Upper lobe of left lung (tissue), 6 donors: ENCODE measurements around the gene SAA4. TPM values are rescaled to one million over a fixed set of nuclear protein-coding genes. Genes with fewer than 3 reads are reported as not detected.
"Not testable (repeated sequence)": the region's sequence is repeated elsewhere in the genome, so short reads cannot be mapped to it uniquely, and the experiment has no call there.

Source experiments
- ATAC-seq, 2 donors: fragments of 200-7000 bp; cut with Tn5 transposase; one replicate each; pipeline ENCODE4 v1.9.1; 2022; ENCODE audit warnings: mild to moderate bottlenecking in 2 of 2, moderate library complexity in 2 of 2; ENCODE audit not compliant: low FRiP score in 2 of 2
- DNase-seq, 2 donors: peaks; one replicate each; pipeline ENCODE4 v3.0.0-alpha.2; 2019 to 2020
- H3K27ac ChIP-seq, 4 donors: fragments of 200-600 bp; sonication (generic); one replicate each; pipeline ENCODE4 v1.5.1; 2016 to 2019
- H3K27me3 ChIP-seq, 4 donors: fragments of 200-600 bp; sonication (generic); one replicate each; pipeline ENCODE4 v1.5.1; 2017 to 2019
- H3K36me3 ChIP-seq, 4 donors: fragments of 200-600 bp; sonication (generic); one replicate each; pipeline ENCODE4 v1.5.1; 2016 to 2019
- H3K4me1 ChIP-seq, 4 donors: fragments of 200-600 bp; sonication (generic); one replicate each; pipeline ENCODE4 v1.5.1; 2018 to 2019
- H3K4me3 ChIP-seq, 4 donors: fragments of 200-600 bp; sonication (generic); one replicate each; pipeline ENCODE4 v1.5.1; 2017 to 2019; ENCODE audit warnings: mild to moderate bottlenecking in 2 of 4, moderate library complexity in 1 of 4
- H3K9me3 ChIP-seq, 4 donors: fragments of 200-600 bp; sonication (generic); one replicate each; pipeline ENCODE4 v1.5.1; 2018 to 2019
- CTCF ChIP-seq, 6 experiments: fragments of 450-650 bp in 4 of 6; fragments of 200-600 bp in 2 of 6; sonication (generic) in 2 of 6; IDR thresholded peaks; one replicate each; pipeline ENCODE4 v1.5.1; 2016 to 2019; ENCODE audit warnings: antibody characterized with exemption in 6 of 6
- EP300 ChIP-seq, 4 donors: sonication (generic); formaldehyde crosslinking; IDR thresholded peaks; one replicate each; pipeline ENCODE4 v1.5.1; 2017; ENCODE audit warnings: antibody characterized with exemption in 4 of 4, control low read depth in 2 of 4
- POLR2A ChIP-seq, 4 donors: fragments of 450-650 bp; IDR thresholded peaks; one replicate each; pipeline ENCODE4 v1.5.1; 2016 to 2017; ENCODE audit warnings: antibody characterized with exemption in 4 of 4, mild to moderate bottlenecking in 2 of 4
- POLR2AphosphoS5 ChIP-seq, 2 donors: sonication (generic); formaldehyde crosslinking; IDR thresholded peaks; one replicate each; pipeline ENCODE4 v1.5.1; 2017; ENCODE audit warnings: antibody characterized with exemption in 2 of 2
- WGBS, 2 donors: methylation state at CpG; one replicate each; pipeline ENCODE4 v1.1.5; 2017 to 2018; 5-methylcytosine and 5-hydroxymethylcytosine counted together
- total RNA-seq, 6 donors: library from RNA; depleted of rRNA in 4 of 6; stranded (reverse); fragments of >200 nt in 4 of 6; gene quantifications; one replicate each; pipeline versions ENCODE4 v1.1.0 to v1.2.1, GENCODE V29; 2016 to 2021
- donor health status: DM: no; HTN: no; CAD: no; lungs with moderate emphysema.
- donor health status: DM: no; HTN: yes; CAD: no; lungs with severe emphysema.

SAA4 gene
- total RNA-seq, 6 donors from 2014 or later = 0.72 TPM; not detected in 5

DNA sequence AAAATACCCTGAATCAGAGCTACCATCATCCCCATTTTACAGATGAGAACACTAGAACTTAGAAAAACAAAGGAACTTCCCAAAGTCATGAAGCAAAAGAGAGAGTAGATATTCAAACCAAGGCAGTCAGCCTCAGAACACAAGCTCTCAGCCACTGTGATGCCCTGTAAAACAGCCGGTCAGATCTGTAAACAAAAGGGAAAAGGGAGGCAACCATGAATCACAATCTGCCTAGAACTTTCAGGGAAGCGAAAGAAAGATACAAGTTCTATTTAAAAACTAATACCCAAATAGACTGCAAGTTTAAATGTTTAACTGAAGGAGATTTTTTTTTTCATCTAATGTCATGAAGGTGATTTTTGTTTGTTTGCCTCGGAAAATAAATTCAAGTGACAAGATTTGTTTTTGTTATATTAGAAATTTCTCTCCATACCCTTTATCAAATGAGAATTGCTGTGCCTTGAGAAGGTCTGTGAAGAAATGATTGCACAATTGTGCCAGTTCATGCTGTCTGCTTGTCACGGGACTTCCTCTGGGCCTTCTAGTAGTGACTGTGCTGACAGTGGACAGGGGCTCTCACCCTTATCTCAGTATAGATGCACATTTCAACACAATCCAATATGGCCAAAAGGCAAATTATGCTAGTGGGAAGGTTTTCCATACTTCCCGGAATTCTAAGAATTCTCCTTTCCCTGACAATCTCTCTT, 41.1 kb upstream of the SAA4 start:
- peak in 1 of 2 donors; percentile 81 for ATAC-seq
- H3K27ac ChIP-seq = peak overlapping the region in 3 of 4 donors; percentile 1 to 67 (median 54)

GRCh38 chr11:18271206-18271605, 34.6 kb upstream of the SAA4 start:
- Histone ChIP-seq H3K9me3 (no peaks in the 10 kb centered on the region), H3K27me3 (no peaks in the 10 kb centered on the region), H3K27ac (no peak overlapping the region), H3K4me3 (no peak overlapping the region), H3K36me3 (no peaks in the 10 kb centered on the region), H3K4me1 (no peaks in the 10 kb centered on the region)
- TF ChIP-seq CTCF (IDR thresholded peaks at IDR 0.05) = no peak
- no peak for TF ChIP-seq POLR2A (IDR thresholded peaks at IDR 0.05)
- TF ChIP-seq EP300 (IDR thresholded peaks at IDR 0.05) = no peak
- no peak for TF ChIP-seq POLR2AphosphoS5 (IDR thresholded peaks at IDR 0.05)
- no peak for ATAC-seq
- no peak for DNase-seq
- 78 to 80% methylated on average over 4 of the region's 4 CpGs for WGBS, 2 donors

More for the DNA sequence above, 41.1 kb upstream of the SAA4 start:
- TF ChIP-seq CTCF (IDR thresholded peaks at IDR 0.05) = no peak
- TF ChIP-seq POLR2A (IDR thresholded peaks at IDR 0.05) = no peak
- TF ChIP-seq POLR2AphosphoS5 (IDR thresholded peaks at IDR 0.05) = peak in 1 of 2 donors; percentile 9
- Histone ChIP-seq H3K4me1 (no peaks in the 10 kb centered on the region), H3K9me3 (no peaks in the 10 kb centered on the region), H3K27me3 (no peaks in the 10 kb centered on the region), H3K36me3 (peaks cover 4 to 40% (median 15%) of the 10 kb centered on the region in 4 donors), H3K4me3 (no peak overlapping the region)
- DNase-seq = peak in 1 of 2 donors; percentile 64
- WGBS, 2 donors = 78 to 80% methylated on average over 5 of the region's 5 CpGs

- Histone ChIP-seq H3K36me3 (no peaks in the 10 kb centered on the region), H3K27ac (no peak overlapping the region), H3K9me3 (no peaks in the 10 kb centered on the region), H3K4me3 (no peak overlapping the region), H3K27me3 (no peaks in the 10 kb centered on the region), H3K4me1 (peaks cover 0 to 10% (median 0%) of the 10 kb centered on the region in 4 donors)
- no peak for TF ChIP-seq POLR2AphosphoS5 (IDR thresholded peaks at IDR 0.05)
- TF ChIP-seq POLR2A (IDR thresholded peaks at IDR 0.05) = no peak
- no peak for TF ChIP-seq EP300 (IDR thresholded peaks at IDR 0.05)
- no peak for TF ChIP-seq CTCF (IDR thresholded peaks at IDR 0.05)
- WGBS, 2 donors = 78 to 89% methylated on average over 1 to 4 of the region's 4 CpGs
- ATAC-seq (no peak), DNase-seq (no peak)
Observed at GRCh38 chr11:18270102-18270501, 33.5 kb upstream of the SAA4 start.

- not testable (repeated sequence) for H3K27ac ChIP-seq
Observed at GRCh38 chr11:18269252-18269651, 32.6 kb upstream of the SAA4 start.

DNA sequence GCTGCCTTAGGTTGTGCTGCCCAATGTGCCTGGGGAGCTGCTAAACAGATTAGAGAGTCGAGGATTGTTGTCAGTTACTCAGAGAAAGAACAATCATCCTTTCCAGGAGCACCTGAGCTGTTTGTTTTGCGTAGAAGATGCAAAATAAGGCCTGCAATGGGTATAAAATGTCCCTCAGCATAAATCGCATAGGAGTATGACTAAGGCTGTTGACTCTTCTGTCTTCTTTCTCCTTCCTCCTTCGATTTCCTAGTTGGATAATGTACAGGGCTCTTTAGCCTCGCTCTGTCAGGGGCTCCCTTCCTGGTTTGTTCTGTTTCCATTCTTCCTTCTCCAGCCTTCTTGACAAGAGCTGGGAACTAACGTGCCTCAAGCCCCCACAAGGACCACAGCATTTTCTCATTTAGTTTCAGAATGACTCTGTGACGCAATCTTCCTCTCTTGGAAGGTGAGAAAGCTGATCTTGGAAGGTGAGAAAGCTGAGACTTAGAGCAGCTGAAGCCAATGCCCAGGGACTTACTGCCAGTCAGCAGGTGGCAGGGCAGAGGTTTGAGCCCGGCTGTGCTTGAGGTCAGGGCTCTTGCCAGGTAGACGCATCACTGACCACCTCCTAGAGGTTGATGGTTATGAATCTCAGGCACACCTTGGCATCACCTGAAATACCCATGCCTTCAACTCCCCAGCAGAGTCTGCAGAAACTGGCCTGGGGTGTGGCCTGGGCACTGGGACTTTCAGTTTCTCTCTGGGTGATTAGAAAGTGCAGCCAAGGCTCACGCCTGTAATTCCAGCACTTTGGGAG, 30.9 kb upstream of the SAA4 start:
- not testable (repeated sequence) for ATAC-seq, H3K4me3 ChIP-seq, H3K9me3 ChIP-seq, H3K27me3 ChIP-seq, H3K36me3 ChIP-seq, H3K4me1 ChIP-seq, DNase-seq
- 71% methylated on average over 5 of the region's 10 CpGs; no CpG with 5 or more reads in 1 of the 2 donors for WGBS, 2 donors
- peak overlapping the region in 1 of 4 donors; percentile 26 for H3K27ac ChIP-seq

More at GRCh38 chr11:18269252-18269651, 32.6 kb upstream of the SAA4 start:
- not testable (repeated sequence) for H3K9me3 ChIP-seq, DNase-seq, ATAC-seq, H3K4me1 ChIP-seq, H3K4me3 ChIP-seq, H3K36me3 ChIP-seq, H3K27me3 ChIP-seq
- no CpG with 5 or more reads among the region's 5 CpGs for WGBS, 2 donors
